Motor neuron (in vitro differentiated cells): ENCODE measurements around the gene DDX39B. TPM values are rescaled to one million over a fixed set of nuclear protein-coding genes. Genes with fewer than 3 reads are reported as not detected.
"Not testable (repeated sequence)": the region's sequence is repeated elsewhere in the genome, so short reads cannot be mapped to it uniquely, and the experiment has no call there.

ENCODE experiments used
- ATAC-seq, 8 experiments: fragments of 200-7000 bp; cut with Tn5 transposase; replicated peaks in 6 of 8; 2 replicates each; pipeline ENCODE4 v1.8.0; 2021; ENCODE audit warnings: mild to moderate bottlenecking in 8 of 8, moderate library complexity in 8 of 8
- H3K27ac ChIP-seq, 2 donors: fragments of 250-450 bp; sonication (Bioruptor Pico); 2 replicates each; pipeline ENCODE4 v1.9.0; 2021; ENCODE audit warnings: antibody characterized with exemption in 2 of 2, mild to moderate bottlenecking in 2 of 2, moderate library complexity in 1 of 2
- H3K4me1 ChIP-seq, 2 donors: fragments of 250-450 bp; sonication (Bioruptor Pico); replicated peaks in 1 of 2; 2 replicates each; pipeline ENCODE4 v1.6.1; 2021; ENCODE audit warnings: antibody characterized with exemption in 2 of 2, mild to moderate bottlenecking in 2 of 2, moderate library complexity in 1 of 2
- H3K4me3 ChIP-seq, 5 donors: fragments of 250-450 bp; sonication (Bioruptor Pico); 2 replicates each; pipeline ENCODE4 v1.9.0; 2021; ENCODE audit warnings: antibody characterized with exemption in 5 of 5, mild to moderate bottlenecking in 5 of 5, moderate library complexity in 4 of 5
- WGBS, 10 experiments: fragments of 450-650 bp; shearing (Covaris generic); methylation state at CpG; one replicate each; pipeline ENCODE4 v1.0.0; 2022; 5-methylcytosine and 5-hydroxymethylcytosine counted together
- in situ Hi-C, 9 experiments: fragments of 400-800 bp; cut with MboI; loops; one replicate each; pipeline ENCODE4 v1.15.0; 2021; ENCODE audit warnings: low sequenced_read_pairs in 9 of 9, low pct_unique_long_range_greater_than_20kb in 2 of 9; ENCODE audit not compliant: unreplicated experiment in 9 of 9
- total RNA-seq, 8 experiments: library from RNA; unstranded; fragments of 300-600 nt; gene quantifications; 2 replicates each; pipeline versions ENCODE4 v1.2.3 to v1.2.4, GENCODE V29; 2022

The DDX39B gene
- 100 to 1,000 TPM; 238 to 564 (median 386) TPM for total RNA-seq

GRCh38 chr6:31541658-31542521, at the start of gene DDX39B:
TSS of gene DDX39B (minus strand) at chr6:31542003. CDS start at chr6:31540532, 1,471 bp downstream.
- Histone ChIP-seq H3K4me3 (peak within 1 kb of the TSS; percentile 53 to 91 (median 69)), H3K4me1 (peaks cover 22 to 29% of the 10 kb centered on the region in 2 donors), H3K27ac (peak within 1 kb of the TSS; percentile 87 to 95)
- in situ Hi-C loops: loop anchor here in 3 of 9 experiments (10.0 to 25.0 kb wide), 2 partner anchors 53 to 645 kb away; partner anchors contain the start of genes NCR3 (in 2 of the 3), AGER (in 1 of the 3), AGPAT1 (in 1 of the 3) and GPSM3 (in 1 of the 3)
- WGBS, 10 experiments: 0 to 4% (median 0%) methylated on average over 3 to 31 of the region's 43 CpGs
- peak; percentile 70 to 83 (median 76) for ATAC-seq

GRCh38 chr6:31590691-31591090, 48.9 kb upstream of the DDX39B start:
- not testable (repeated sequence) for H3K27ac ChIP-seq, H3K4me1 ChIP-seq, H3K4me3 ChIP-seq, ATAC-seq
- WGBS, 10 experiments: 66 to 100% (median 83%) methylated on average over 1 to 5 of the region's 5 CpGs; no CpG with 5 or more reads in 2 of the 10 experiments
- in situ Hi-C loops: loop anchor here in 2 of 9 experiments (10.0 kb wide), 1 partner anchor 46 kb away; the partner anchor contains the start of genes ATP6V1G2 (in 2 of the 2), DDX39B (in 2 of the 2) and NFKBIL1 (in 2 of the 2)

DNA sequence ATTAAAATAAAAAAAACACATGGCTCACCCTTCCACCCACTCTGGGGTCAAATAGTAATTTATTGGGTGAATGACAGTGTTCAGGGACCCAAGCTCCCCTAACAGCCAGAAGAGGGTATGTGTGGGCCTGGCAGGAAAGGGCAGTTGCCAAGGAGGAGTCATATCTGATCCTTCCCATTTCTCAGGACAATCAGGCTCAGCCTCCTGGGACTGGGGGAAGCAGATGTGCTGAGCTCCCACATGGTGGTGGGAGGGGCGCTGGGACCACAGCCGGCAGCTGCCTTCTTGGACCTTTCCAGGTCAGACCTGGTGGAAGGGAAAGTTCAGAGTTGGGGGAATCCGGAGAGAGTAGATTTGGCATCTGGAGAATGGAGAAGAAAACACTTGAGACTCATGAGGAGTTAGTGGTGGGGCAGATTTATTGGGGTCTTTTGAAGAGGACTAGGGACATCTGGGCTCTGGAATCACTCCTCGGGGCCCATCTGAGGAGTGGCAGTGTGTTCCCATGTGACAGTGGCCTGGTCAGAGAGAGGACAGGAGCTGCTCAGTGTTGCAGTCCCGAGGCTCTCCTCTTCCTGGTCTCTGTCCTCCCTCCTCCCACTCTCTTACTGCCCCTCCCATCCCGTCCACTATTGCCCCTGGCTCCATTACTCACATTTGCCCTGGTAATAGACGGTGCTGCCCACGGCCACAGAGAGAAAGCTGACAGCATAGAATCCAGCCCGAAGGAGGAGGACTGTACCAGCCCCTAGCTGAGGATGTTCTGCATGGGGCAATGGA, 47.3 kb upstream of the DDX39B start:
- ATAC-seq: peak in 7 of 8 experiments; percentile 35 to 92 (median 64)
- peaks cover 0 to 3% of the 10 kb centered on the region in 2 donors for H3K4me1 ChIP-seq
- 0 to 78% (median 62%) methylated on average over 2 to 4 of the region's 9 CpGs; no CpG with 5 or more reads in 5 of the 10 experiments for WGBS, 10 experiments
- in situ Hi-C loops: no loop called here
- no peak overlapping the region for H3K4me3 ChIP-seq
- H3K27ac ChIP-seq: no peak overlapping the region

- in situ Hi-C loops: no loop called here
- H3K27ac ChIP-seq: no peak overlapping the region
- 49 to 93% (median 67%) methylated on average over 1 to 7 of the region's 12 CpGs; no CpG with 5 or more reads in 2 of the 10 experiments for WGBS, 10 experiments
- peaks cover 0 to 3% of the 10 kb centered on the region in 2 donors for H3K4me1 ChIP-seq
- H3K4me3 ChIP-seq: no peak overlapping the region
- peak in 5 of 8 experiments; percentile 19 to 79 (median 39) for ATAC-seq
Measured at GRCh38 chr6:31587791-31588777, 46.3 kb upstream of the DDX39B start.

DNA sequence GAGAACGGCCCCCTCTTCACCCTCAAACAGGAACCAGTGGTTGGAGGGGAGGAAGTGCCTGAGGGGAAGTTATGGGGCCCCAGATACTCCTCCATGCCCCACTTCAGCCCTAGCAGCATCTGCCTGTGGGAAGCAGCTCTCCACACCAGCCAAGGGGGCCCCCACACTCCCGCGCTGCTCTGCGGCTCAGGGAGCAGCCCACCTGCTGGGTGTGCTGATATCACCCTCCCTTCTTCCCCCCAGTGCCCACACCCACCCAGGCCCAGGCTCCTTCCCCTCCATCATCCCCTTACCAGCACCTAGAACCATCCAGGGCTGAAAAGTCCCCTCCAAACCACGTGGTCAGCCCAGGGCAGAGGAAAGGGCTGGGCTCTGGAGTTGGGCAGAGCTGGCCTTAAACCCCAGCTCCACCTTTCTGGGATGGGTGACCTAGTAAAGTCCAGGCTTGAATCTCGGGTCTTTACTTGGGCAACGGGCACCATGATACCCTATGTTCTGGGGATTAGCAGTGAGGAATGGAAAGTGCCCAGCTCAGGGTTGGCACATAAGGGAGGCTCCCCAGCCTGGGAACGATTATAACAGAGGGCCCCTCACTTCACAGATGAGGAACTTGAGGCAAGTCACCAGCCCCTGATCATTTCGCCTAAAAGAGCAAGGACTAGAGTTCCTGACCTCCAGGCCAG, 44.9 kb upstream of the DDX39B start:
- in situ Hi-C loops: no loop called here
- H3K27ac ChIP-seq: no peak overlapping the region
- no peak overlapping the region for H3K4me3 ChIP-seq
- ATAC-seq: no peak
- 20 to 93% (median 50%) methylated on average over 1 to 3 of the region's 9 CpGs; no CpG with 5 or more reads in 3 of the 10 experiments for WGBS, 10 experiments
- H3K4me1 ChIP-seq: peaks cover 1 to 3% of the 10 kb centered on the region in 2 donors

DNA sequence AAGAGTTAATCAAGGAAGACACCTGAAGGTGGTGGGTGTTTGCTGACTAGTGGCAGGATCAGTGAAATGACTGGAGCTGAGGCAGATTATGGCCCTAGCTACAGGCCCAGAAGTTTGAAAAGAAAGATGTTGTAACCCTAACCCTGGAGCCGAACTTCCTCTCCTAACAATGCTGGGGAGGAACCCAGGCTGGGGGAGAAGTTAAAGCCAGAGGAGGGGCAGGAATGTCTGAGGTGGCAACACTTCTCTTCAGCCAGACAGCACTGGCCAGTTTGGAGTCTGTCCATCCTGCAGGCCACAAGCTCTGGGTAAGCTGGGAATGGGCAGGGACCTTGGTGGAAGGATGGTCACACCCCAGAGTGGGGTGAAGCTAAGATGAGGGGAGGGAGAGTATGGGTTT, 44.2 kb upstream of the DDX39B start, which contains the start of gene LST1:
Gene LST1 (plus strand): TSS at position 270 of the 400 bp plus-strand sequence. CDS start 1,023 bp downstream, outside the sequence.
- WGBS, 10 experiments: 63 to 80% (median 67%) methylated on average over 1 of the region's 1 CpG; no CpG with 5 or more reads in 7 of the 10 experiments
- H3K4me3 ChIP-seq: no peak within 1 kb of the TSS
- no peak within 1 kb of the TSS for H3K27ac ChIP-seq
- H3K4me1 ChIP-seq: peaks cover 3 to 6% of the 10 kb centered on the region in 2 donors
- ATAC-seq: peak in 1 of 8 experiments; percentile 12
- in situ Hi-C loops: no loop called here

GRCh38 chr6:31585491-31585890, 43.7 kb upstream of the DDX39B start:
- no peak overlapping the region for H3K27ac ChIP-seq
- no peak for ATAC-seq
- 0 to 100% (median 58%) methylated on average over 1 to 2 of the region's 2 CpGs; no CpG with 5 or more reads in 6 of the 10 experiments for WGBS, 10 experiments
- H3K4me3 ChIP-seq: no peak overlapping the region
- peaks cover 3 to 6% of the 10 kb centered on the region in 2 donors for H3K4me1 ChIP-seq
- in situ Hi-C loops: no loop called here

GRCh38 chr6:31582230-31582643, 40.4 kb upstream of the DDX39B start, which contains the start of gene LTB:
TSS of gene LTB (minus strand) at chr6:31582424. CDS start at chr6:31582417, 7 bp downstream.
- no CpG with 5 or more reads among the region's 3 CpGs for WGBS, 10 experiments
- H3K27ac ChIP-seq: no peak within 1 kb of the TSS
- in situ Hi-C loops: no loop called here
- peak within 1 kb of the TSS; percentile 40 to 51 (median 43) for H3K4me3 ChIP-seq
- ATAC-seq: no peak
- H3K4me1 ChIP-seq: peaks cover 2 to 6% of the 10 kb centered on the region in 2 donors

DNA sequence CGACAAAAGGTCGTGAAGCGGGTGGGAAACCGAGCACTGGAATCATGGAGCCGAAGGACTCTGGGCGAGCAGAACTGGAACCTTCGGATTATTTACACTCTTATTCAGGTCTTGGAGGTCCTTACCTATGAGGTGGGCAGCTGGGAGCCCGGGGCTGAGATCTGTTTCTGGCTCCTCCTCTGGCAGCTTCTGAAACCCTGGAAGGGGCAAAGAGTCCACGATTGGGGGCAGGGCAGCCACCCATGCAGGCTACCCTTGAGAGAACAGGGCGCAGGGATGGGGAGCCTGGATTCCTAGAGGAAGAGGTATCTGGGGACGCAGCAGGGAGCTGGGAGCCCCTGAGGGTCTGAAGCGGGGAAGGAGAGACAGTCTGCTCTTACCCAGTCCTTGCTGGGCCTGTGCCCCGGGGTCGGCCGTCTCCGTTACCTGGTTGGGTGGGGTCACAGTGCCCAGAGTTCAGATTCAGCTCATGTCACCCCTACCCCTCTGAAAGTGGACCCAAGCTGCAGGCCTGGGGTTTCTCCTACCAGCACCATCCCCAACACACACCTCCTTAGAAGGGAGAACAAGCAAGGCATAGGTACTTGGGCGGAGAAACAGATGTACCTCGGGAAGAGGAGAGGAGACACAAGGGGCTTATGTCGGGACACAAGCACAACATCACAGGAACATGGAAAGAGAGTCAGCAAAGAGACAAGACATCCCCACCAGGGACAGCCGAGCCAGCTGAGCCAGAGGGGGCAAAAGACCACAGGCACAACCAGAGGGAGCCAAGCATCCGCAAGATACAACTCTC, 39.8 kb upstream of the DDX39B start:
- 3 to 100% (median 14%) methylated on average over 1 to 10 of the region's 21 CpGs; no CpG with 5 or more reads in 2 of the 10 experiments for WGBS, 10 experiments
- Histone ChIP-seq H3K27ac (no peak overlapping the region), H3K4me3 (peak overlapping the region; percentile 40 to 51 (median 43)), H3K4me1 (peaks cover 0 to 6% of the 10 kb centered on the region in 2 donors)
- in situ Hi-C loops: no loop called here
- peak in 2 of 8 experiments; percentile 6 for ATAC-seq

GRCh38 chr6:31580807-31581433, 39.1 kb upstream of the DDX39B start:
- in situ Hi-C loops: no loop called here

More at GRCh38 chr6:31580807-31581433, 39.1 kb upstream of the DDX39B start:
- H3K27ac ChIP-seq: no peak overlapping the region
- peak; percentile 97 to 99 (median 99) for ATAC-seq
- WGBS, 10 experiments: 0 to 11% (median 2%) methylated on average over 4 to 26 of the region's 62 CpGs; no CpG with 5 or more reads in 4 of the 10 experiments
- peak overlapping the region; percentile 40 to 51 (median 43) for H3K4me3 ChIP-seq
- H3K4me1 ChIP-seq: peaks cover 0 to 6% of the 10 kb centered on the region in 2 donors
